ENCODE data around the gene G0S2.
"Not testable (repeated sequence)": the region's sequence is repeated elsewhere in the genome, so short reads cannot be mapped to it uniquely, and the experiment has no call there.

Gene G0S2

DNA sequence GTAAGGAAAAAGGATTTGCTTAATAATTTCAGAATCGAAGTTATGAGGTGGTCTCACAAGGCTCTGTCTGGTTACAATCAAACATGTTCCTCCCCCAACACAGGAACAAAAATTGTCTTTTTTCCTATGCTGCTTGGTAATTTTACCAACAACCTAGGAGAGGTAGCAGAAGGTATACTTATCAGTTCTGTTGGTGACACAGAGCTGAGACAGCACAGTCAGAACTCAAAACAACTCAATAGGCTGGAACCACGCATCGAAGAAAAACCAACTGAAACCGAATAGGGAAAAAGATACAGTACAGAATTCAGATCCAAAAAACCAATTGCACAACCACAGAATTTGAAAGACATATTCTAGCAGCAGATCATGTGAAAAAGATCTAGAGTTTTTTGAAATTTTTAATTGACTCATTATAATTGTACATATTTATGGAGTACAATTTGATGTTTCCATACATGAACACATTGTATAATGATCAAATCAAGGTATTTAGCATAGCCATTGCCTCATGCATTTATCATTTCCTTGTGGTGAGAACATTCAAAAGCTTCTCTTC lies 3.8 kb downstream of the G0S2 start:
- DNase-seq (ENCODE audit: low spot score): no peak

DNA sequence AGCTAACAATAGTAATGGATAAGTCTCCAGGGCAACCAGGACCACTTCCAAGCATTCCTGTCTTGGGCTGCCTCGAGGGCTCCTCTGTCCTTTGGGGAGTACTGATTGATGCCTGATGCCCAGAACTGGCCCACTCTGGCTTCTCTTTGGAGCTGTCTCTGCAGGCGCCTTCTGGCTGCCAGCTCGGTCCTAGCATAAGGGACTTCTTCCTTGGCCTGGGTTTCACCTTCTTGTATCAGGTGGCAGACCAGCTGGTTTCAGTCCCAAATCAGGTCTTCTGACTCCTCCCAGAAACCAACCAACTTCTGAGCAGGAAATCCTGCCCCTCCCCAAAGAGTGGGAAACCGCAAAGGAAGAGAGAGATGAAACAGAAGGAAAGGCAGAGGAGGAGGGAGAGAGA lies 10.6 kb downstream of the G0S2 start:
- no peak for DNase-seq (ENCODE audit: low spot score)

DNA sequence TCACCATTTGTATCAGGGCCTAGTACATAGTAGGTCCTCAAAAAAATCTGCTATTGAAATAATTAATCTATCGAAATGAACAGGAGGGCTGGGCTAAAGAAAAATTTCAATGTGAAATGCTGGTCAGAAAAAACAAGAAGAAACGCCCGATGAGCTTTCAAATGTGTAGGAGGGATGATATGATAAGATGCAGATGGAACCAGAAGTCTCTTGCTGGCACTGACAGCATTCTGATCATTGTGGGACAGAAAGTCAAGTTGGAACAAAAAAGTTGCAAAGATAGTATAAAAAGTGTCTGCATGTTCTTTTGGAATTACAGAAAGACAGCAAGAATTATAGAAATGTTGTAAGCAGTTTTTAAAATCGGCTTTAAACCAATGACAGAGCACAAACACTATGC lies 11.1 kb downstream of the G0S2 start:
- no peak for DNase-seq (ENCODE audit: low spot score)

DNA sequence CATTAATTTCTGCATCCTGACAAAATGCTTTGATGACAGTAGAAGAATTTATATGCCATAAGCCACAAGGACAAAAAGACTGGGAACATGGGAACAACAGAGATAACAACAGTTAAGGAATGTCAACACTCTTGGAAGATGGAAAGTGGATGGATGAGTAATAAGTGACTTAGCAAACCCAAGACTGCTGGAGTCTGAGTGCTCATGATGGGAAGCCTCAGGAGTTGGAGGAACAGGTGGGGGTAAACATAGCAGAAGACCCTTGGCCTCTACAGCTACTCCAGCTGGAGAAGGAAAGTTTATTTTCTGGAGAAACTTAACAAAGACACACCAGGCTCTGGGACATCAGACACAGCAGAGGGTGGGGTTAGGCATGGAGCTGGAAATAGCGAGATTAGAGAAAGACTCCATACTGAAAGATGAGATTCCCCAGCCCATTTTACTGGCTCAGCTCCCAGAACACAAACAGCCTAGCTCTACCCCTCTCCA lies 13.6 kb downstream of the G0S2 start:
- peak; percentile 59 for DNase-seq (ENCODE audit: low spot score)

DNA sequence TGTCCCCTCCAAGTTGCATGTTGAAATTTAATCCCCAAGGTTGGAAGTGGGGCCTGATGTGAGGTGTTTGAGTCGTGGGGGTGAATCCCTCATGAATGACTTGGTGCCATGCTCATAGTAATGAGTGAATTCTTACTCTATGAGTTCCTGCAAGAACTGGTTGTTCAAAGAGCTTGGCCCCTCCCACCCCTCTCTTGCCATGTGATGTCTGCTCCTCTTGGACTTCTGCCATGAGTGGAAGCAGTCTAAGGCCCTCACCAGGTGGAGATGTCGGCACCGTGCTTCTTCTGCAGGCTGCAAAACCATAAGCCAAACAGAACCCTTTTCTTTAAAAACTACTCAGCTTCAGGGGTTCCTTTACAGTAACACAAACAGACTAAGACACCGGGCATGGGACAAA lies 14.3 kb downstream of the G0S2 start:
- DNase-seq (ENCODE audit: low spot score): no peak

DNA sequence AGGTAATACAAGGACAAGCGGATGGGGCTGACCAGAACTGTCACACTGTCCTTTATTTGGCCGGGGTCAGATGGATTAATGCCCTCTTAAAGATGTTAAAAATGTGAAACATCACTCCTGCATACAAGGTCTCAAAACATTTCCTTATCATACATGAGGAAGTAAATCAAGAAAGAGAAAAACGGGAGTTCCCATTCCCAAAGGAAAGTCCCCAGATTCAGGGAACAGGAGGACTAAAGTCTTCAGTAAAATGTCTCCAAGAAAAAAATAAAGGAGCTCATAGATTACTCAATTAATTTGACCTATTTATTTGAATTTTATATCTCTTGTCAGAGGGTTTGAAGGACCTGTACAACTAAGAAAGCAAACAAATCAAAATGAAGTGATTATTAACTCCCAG lies 16.0 kb downstream of the G0S2 start:
- DNase-seq (ENCODE audit: low spot score): no peak

DNA sequence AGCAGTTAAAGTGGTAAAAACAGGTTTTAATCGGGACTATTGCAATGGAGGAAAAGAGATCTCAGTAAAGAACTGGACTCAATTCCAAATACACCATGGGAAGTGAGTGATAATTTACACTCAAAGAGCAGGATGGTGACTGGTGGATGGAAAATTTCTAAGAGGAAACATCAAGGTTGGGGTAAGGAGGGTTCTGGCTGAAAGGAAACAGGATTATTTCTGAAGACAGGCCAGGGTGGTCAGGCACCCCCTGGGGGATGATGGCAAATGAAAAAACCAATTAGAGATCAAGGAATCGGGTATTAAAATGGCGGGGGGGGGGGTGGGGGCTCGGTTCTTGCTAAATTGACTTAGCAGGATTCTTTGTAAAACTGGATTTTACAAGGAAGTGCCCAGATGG lies 17.1 kb downstream of the G0S2 start:
- no peak for DNase-seq (ENCODE audit: low spot score)

DNA sequence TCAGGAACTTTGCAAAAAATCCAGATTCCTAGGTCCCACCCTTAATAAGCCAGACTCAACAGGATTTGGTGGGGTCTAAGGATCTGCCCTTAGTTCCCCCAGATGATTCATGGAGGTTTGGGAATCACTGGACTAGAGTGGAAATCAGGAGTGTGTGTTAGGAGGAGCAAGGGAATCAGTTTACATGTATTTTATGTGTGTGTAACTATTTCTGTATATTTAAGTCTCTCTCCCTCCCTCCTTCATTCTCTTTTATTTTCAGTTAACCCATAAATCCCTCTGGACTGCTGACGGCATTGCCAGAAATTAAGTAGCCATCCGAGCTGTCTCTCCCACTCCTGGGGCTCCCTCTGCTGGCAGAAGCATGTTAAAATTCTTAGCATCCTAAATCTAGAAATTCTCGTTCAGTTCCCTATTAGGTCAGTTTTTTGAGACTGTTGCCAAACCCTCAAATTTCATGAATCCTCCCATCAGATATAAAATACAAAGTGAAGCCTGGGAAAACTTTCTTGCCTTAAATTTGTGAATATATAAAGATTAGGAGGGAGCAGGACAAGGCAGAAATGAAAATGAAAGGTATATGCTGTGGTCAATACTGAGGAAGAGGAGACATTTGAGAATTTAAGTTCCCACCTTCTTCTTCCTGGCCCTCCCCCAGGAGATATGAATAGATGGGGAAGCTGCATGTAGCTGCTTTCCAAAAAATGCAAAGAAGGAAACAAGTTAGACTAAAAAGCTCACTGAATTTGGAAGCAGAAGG lies 17.7 kb downstream of the G0S2 start:
- peak; percentile 82 for DNase-seq (ENCODE audit: low spot score)

DNA sequence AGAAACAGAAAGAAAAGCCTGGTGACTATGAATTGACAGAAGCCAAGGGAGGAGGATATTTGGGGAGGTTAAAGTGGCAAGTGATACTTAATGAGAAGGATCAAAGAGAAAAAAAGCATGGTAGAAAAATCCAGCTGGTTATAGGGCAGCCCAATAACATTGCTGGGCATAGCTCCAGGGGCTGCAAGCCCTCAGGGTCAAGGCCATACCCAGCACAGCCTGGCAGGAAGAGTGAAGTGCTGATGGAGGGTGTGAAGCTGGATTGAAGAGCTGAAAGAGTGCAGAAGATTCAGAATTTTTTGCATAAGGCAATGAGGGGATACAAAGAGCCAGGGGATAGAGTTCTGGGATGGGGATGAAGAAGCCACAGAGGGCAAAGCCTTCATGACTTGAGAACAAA lies 21.5 kb downstream of the G0S2 start:
- DNase-seq (ENCODE audit: low spot score): no peak

DNA sequence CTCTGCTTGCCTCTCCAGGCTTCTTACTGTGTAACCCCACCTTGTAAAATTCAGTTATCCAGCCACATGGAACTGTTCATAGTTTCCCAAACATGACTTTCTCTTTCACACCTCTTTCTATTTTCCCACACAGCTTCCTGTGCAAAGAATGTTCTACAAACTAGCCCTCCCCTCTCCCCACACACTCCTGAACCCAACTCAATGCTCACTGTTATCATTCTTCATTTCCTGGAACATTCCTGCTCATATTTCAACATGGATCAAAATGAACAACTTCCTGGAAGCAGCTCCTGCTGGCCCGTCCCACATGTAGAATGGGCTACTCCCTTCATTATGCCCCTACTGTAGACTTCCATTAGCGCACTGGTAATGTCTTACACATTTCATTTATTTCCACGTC lies 21.9 kb downstream of the G0S2 start:
- DNase-seq (ENCODE audit: low spot score): no peak

DNA sequence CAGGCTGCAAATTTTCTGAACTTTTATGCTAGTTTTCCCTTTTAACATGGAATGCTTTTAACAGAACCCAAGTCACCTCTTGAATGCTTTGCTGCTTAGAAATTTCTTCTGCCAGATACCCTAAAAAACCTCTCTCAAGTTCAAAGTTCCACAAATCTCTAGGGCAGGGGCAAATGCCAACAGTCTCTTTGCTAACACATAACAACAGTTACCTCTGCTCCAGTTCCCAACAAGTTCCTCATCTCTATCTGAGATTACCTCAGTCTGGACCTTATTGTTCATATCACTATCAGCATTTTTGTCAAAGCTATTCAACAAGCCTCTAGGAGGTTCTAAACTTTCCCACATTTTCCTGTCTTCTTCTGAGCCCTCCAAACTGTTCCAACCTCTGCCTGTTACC lies 25.5 kb downstream of the G0S2 start:
- DNase-seq (ENCODE audit: low spot score): not testable (repeated sequence)

DNA sequence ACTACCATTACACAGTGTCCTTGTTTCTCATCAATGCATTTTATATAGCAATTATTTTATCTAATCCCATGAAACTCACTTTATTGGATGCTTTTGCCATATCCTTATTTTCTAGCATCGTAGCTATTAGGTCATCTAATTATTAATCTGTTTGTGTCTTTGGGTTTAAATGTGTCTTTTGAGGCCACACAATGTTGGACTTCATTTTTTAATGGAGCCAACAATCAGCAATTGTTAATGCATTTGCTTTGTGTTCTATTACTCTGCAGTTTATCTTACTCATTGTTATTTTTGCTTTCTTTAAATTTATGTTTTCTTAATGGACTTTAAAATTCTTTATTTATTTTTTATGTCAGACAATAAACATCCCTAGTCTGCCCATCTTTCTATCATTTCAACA lies 27.6 kb downstream of the G0S2 start:
- no peak for DNase-seq (ENCODE audit: low spot score)

DNA sequence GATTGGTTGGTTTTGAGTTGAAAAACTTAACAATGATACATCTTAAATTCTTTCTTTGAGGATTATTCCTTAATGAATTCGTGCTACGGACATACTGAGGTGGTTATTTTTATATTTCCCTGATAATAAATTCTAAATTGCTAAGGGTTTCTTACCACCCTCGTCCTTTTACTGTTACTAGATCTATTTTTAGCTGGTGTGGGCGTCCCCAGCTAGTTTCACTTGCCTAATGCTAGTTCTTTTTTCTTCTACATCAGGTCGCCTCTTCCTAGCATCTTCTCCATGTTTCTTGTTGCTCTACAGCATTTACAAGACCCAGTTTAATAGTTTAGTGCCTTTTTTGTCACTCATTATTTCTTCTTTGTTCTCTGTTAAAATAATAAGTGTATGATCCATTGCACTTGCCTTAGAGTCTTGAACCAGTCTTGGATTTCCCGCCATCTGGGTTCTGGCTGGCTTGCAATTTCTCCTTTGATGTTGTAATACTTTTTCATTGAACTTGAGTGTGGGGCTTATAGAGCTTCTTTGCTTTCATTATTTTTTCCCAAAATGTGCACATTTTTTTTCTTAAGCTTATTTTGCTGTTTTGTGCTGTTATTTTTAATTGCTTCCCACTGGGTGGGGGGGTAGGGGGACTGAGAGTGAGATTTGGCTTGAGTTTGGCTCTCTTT lies 28.8 kb downstream of the G0S2 start:
- no peak for DNase-seq (ENCODE audit: low spot score)

DNA sequence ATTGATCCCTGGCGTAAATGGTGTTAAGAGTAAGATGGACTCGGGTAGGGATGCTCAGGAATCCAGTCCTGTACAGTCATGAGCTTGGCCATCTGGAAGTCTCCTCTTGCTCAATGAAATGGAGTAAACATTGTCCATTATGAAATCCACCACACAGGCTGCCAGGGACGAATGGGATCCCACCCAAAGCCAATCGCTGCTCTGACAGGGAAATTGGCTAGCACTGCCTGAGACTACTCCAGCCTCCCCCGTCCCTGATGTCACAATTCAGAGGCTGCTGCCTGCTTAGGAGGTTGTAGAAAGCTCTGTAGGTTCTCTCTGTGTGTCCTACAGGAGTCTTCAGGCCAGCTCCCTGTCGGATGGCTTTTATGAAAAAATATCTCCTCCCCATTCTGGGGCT lies 29.4 kb downstream of the G0S2 start, which contains the start of gene HSD11B1:
Gene HSD11B1 (plus strand): TSS at position 263 of the 400 bp plus-strand sequence. CDS start 97 bp downstream, at position 360.
- no peak for DNase-seq (ENCODE audit: low spot score)

DNA sequence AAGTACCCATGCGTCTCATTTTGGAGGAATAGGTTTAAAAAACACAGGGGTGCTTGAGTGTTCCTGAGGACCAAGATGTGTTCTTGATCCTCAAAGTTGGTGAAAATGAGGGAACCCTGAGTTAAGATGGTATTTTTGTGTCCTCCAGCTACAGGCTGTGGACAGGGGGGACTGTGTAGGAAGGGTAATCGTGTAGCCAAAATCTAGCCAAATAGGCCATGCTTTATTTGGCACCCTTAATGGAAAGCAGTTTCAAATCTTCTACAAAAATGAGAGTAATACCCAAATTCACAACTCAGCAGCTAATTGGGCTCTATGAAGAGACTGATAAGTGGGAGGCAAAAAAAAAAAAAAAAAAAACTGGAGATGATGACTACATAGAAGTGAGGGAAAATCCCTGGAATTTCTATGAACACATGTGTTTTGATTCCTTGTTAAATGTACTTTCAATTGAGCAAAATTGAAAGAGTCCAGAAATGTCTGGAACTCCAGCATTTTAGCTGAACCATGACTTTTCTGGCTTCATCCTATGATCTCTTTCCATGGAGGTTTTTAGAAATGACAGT lies 29.9 kb downstream of the G0S2 start:
- DNase-seq (ENCODE audit: low spot score): no peak

DNA sequence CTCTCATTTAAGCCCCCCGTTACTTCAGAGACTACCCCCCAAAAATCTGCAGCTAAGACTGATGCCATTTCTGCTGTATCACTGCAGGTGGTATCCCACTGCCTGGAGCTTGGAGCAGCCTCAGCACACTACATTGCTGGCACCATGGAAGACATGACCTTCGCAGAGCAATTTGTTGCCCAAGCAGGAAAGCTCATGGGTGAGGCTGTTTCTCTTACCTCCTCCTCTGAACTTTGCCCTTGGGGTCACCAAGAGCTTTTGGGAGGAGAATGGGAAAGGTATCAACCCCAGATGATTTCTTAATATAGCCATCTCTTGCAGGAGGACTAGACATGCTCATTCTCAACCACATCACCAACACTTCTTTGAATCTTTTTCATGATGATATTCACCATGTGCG lies 31.4 kb downstream of the G0S2 start:
- no peak for DNase-seq (ENCODE audit: low spot score)

DNA sequence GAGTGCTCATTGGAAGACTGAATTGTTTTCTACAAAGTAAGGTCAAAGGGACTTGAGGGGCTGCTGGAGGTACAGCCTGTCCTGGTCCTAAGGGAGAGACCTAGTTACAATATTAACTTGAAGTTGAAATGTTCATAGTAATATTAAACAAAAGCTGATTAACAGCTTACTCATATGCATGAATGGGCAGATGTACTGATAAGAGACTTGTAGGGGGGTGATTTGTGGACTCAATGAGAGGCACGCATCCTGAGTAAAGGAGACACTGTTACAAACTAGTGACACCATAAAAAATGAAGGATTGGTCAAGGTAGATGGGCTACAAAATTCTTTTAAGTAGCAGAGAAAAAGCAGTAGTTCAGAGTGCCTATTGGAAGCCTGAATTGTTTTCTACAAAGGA lies 32.1 kb downstream of the G0S2 start:
- no peak for DNase-seq (ENCODE audit: low spot score)

DNA sequence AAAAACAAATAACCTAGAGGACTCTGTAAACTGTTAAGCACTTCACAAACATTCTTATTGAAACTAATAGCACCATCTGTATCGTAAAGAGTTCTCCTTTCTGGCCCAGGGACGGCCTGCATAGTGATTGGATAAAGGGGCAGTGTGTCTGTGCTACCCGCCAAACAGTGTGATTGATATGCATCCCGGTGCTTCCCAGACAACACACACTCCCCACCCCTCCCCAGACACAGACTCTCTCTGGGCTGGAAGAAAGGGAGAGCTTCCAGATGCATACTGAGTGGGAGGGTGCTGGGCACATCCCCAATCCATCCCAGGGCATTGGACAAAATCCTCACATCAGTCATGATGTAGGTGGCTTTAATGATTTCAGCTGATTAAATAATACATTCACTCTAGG lies 33.1 kb downstream of the G0S2 start:
- no peak for DNase-seq (ENCODE audit: low spot score)

DNA sequence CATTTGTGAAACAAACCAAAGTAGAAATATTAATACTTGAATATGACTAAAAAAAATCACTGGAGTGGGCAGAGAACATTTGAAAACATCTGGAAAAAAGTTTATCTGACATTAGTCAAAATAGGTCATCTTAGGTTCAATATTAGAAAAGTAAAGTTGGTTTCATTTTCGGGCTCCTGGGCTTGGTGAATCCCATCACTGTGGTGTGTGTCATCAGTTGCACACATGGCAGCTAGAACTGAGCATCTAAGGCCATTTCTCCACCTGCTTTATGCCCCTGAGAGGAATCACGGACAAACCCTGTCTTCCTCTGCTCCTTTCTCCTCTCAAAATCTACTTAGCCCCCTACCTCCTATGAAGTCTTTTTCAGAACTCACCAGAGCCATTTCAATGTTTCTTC lies 34.9 kb downstream of the G0S2 start:
- no peak for DNase-seq (ENCODE audit: low spot score)

DNA sequence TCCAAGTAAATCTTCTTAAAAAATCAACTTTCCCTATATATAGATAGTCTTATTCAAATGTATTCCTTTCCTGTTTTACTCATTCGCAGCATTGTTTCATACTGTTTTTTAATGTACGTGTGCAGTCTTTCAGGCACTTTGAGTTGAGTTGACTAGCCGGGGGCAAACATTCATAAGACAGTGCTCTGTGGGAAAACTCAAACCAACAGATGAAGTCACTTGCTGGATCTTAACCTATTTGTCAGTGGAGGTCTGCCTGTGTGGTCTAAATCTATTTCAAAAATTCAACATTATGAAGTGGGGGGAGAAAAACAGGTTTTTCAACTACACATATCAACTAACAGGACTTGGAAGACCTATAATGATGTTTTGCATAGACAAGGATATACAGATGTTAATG lies 35.6 kb downstream of the G0S2 start:
- no peak for DNase-seq (ENCODE audit: low spot score)

DNA sequence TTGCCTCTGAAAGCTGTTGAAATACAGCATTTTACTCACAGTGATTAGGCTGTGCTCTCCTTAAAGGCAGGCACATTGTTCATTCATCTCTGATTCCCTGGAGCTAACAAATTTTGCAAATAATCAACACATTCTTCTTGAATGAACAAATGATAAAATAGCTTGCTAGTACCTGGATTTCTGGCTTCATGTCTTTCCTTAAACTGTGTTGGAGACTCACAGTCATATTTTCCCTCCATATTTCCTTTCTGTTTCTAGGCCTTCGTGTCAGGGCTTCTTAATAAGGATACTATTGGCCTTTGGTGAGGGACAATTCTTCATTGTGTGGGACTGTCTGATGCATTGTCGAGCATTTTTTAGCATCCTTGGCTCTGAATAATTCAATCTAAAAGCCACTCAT lies 39.1 kb downstream of the G0S2 start:
- no peak for DNase-seq (ENCODE audit: low spot score)

DNA sequence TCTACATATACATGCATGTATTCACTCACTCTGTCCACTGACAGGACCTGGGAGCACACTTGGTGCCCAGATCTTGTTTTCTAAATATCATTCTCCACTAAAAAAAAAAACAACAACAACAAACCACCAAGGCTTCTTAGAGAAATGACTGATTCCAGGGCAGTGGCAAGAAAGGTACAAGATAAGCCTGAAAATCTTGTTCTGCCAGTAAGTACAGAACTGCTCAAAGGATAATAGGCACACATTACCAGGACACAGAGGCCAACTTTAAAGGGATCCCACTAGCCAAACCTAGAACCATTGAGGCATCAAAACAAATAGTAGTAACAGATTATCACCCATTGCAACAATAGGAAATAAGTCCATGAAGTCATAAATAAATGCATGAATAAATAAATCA lies 40.1 kb downstream of the G0S2 start:
- DNase-seq (ENCODE audit: low spot score): no peak

DNA sequence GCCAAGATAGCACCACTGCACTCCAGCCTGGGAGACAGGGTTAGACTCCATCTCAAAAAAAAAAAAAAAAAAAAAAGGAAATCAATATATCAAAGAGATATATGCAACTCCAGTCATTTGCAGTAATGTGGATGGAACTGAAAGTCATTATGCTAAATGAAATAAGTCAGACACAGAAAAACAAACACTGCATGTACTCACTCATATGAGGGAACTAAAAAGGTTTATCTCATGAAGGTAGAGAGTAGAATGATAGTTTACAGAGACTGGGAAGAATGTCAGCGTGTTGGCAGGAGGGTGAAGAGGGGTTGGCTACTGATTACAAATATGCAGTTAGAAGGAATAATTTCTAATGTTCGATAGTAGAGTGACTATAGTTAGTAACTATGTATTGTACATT lies 42.6 kb downstream of the G0S2 start:
- DNase-seq (ENCODE audit: low spot score): no peak
